Measurements from ENCODE around the gene CRYBB2.

GRCh38 chr22:25205847-25206246 lies 13.6 kb upstream of the CRYBB2 start:
- no peak for TF ChIP-seq POLR2A (IDR thresholded peaks at IDR 0.05; ENCODE audit: low read length)
- no peak for TF ChIP-seq GATA1 (IDR thresholded peaks at IDR 0.05; ENCODE audit: low read depth, low read length)
